ENCODE results near the gene JAM3. TPM values are rescaled to one million over a fixed set of nuclear protein-coding genes. Genes with fewer than 3 reads are reported as not detected.

JAM3 gene
- total RNA-seq, 1 experiment from 2014 or later: not detected

- H3K36me3 Mint-ChIP-seq (ENCODE audit: insufficient read depth, unreplicated experiment): peaks cover 50% of the 10 kb centered on the region
- BruUV-seq (replicated peaks): no TSS peak
- no peaks in the 10 kb centered on the region for H3K9me3 Mint-ChIP-seq (ENCODE audit: low read depth, unreplicated experiment)
- no peak for TF ChIP-seq CTCF (IDR thresholded peaks at IDR 0.05; ENCODE audit: unreplicated experiment)
- DNase-seq: no peak
- intact Hi-C loops (cut with micrococcal nuclease; ENCODE audit: unreplicated experiment): no loop called here
- CTCF ChIA-PET: interaction anchor here (0.7 kb wide), 1 partner anchor 11 kb away, joined by 5 read pairs; no protein-coding TSS in a partner anchor
- H3K27ac Mint-ChIP-seq (ENCODE audit: unreplicated experiment): no peak overlapping the region
- H3K4me1 Mint-ChIP-seq (ENCODE audit: low read depth, unreplicated experiment): no peaks in the 10 kb centered on the region
- no peak overlapping the region for H3K4me3 Mint-ChIP-seq (ENCODE audit: low read depth, unreplicated experiment)
- no peaks in the 10 kb centered on the region for H3K27me3 Mint-ChIP-seq (ENCODE audit: unreplicated experiment)
Measured at GRCh38 chr11:134200688-134201087, 131.8 kb downstream of the JAM3 start.

Other genes starting within 250 kb of the JAM3 start
- gene SPATA19, start 223.6 kb upstream of the JAM3 start, total RNA-seq (2022): not detected in 2 replicates
- 10.2 and 13.2 TPM in 2 replicates for gene IGSF9B, start 112.1 kb upstream of the JAM3 start, total RNA-seq (2022)
- gene NCAPD3, start 154.9 kb downstream of the JAM3 start, total RNA-seq (2022): 69.4 and 78.2 TPM in 2 replicates
- 33.1 and 34.6 TPM in 2 replicates for gene VPS26B, start 155.6 kb downstream of the JAM3 start, total RNA-seq (2022)
- 26.0 and 27.2 TPM in 2 replicates for gene THYN1, start 184.3 kb downstream of the JAM3 start, total RNA-seq (2022)
- 21.0 and 21.1 TPM in 2 replicates for gene ACAD8, start 184.5 kb downstream of the JAM3 start, total RNA-seq (2022)
- gene GLB1L3, start 207.3 kb downstream of the JAM3 start, total RNA-seq (2022): not detected in 2 replicates